Right atrium auricular region (tissue), 2 donors: Measurements from ENCODE around the gene ZBTB7C. TPM values are rescaled to one million over a fixed set of nuclear protein-coding genes. Genes with fewer than 3 reads are reported as not detected.

Source experiments
- DNase-seq: peaks from one replicate; pipeline ENCODE4 v3.0.0-alpha.2; 2019; ENCODE audit warnings: low spot score
- H3K27ac ChIP-seq, 2 donors: fragments of 200-600 bp; sonication (generic); 1 replicate in 1 of 2; 2 replicates in 1 of 2; pipeline ENCODE4 v1.5.1; 2016 to 2019
- H3K27me3 ChIP-seq, 2 donors: fragments of 200-600 bp; sonication (generic); one replicate each; pipeline versions ENCODE4 v1.5.1 to v1.6.0; 2017 to 2019
- H3K36me3 ChIP-seq: fragments of 200-600 bp; sonication (generic); one replicate; pipeline ENCODE4 v1.5.1; 2016
- H3K4me1 ChIP-seq, 2 donors: fragments of 200-600 bp; sonication (generic); one replicate each; pipeline versions ENCODE4 v1.5.1 to v1.6.0; 2017 to 2019
- H3K4me3 ChIP-seq, 2 donors: fragments of 200-600 bp; sonication (generic); 1 replicate in 1 of 2; 2 replicates in 1 of 2; pipeline ENCODE4 v1.5.1; 2017 to 2019; ENCODE audit warnings: mild to moderate bottlenecking in 1 of 2, moderate library complexity in 1 of 2
- H3K9me3 ChIP-seq, 2 donors: fragments of 200-600 bp; sonication (generic); one replicate each; pipeline ENCODE4 v1.5.1; 2019
- CTCF ChIP-seq, 2 donors: fragments of 200-600 bp; sonication (generic); IDR thresholded peaks; one replicate each; pipeline ENCODE4 v1.5.1; 2019; ENCODE audit warnings: antibody characterized with exemption in 2 of 2
- total RNA-seq, 2 donors: library from RNA; depleted of rRNA; stranded (reverse); fragments of >200 nt; gene quantifications; one replicate each; pipeline ENCODE4 v1.1.0, GENCODE V29; 2016

The ZBTB7C gene
- total RNA-seq, 2 donors from 2014 or later, result 1.8 to 7.7 TPM

- DNase-seq, result peak; percentile 40
- TF ChIP-seq CTCF (IDR thresholded peaks at IDR 0.05), result no peak
- H3K27me3 ChIP-seq, result no peaks in the 10 kb centered on the region
- no peak overlapping the region for H3K4me3 ChIP-seq
- H3K36me3 ChIP-seq, result no peaks in the 10 kb centered on the region
- no peaks in the 10 kb centered on the region for H3K4me1 ChIP-seq
- H3K9me3 ChIP-seq, result peaks cover 0 to 4% of the 10 kb centered on the region in 2 donors
- H3K27ac ChIP-seq, result no peak overlapping the region
Measured at GRCh38 chr18:48360376-48361021, 48.7 kb downstream of the ZBTB7C start.

GRCh38 chr18:48359626-48360025 lies 49.6 kb downstream of the ZBTB7C start:
- H3K27ac ChIP-seq, result no peak overlapping the region
- no peaks in the 10 kb centered on the region for H3K9me3 ChIP-seq
- no peak for DNase-seq
- H3K27me3 ChIP-seq, result no peaks in the 10 kb centered on the region
- H3K4me1 ChIP-seq, result no peaks in the 10 kb centered on the region
- TF ChIP-seq CTCF (IDR thresholded peaks at IDR 0.05), result no peak
- no peaks in the 10 kb centered on the region for H3K36me3 ChIP-seq
- H3K4me3 ChIP-seq, result no peak overlapping the region

- Histone ChIP-seq H3K36me3 (no peaks in the 10 kb centered on the region), H3K4me3 (no peak overlapping the region), H3K27ac (no peak overlapping the region), H3K27me3 (no peaks in the 10 kb centered on the region), H3K4me1 (no peaks in the 10 kb centered on the region), H3K9me3 (no peaks in the 10 kb centered on the region)
- DNase-seq, result peak; percentile 16
- no peak for TF ChIP-seq CTCF (IDR thresholded peaks at IDR 0.05)
Measured at GRCh38 chr18:48358868-48359267, 50.3 kb downstream of the ZBTB7C start.

- no peaks in the 10 kb centered on the region for H3K4me1 ChIP-seq
- no peak for TF ChIP-seq CTCF (IDR thresholded peaks at IDR 0.05)
- H3K36me3 ChIP-seq, result no peaks in the 10 kb centered on the region
- no peaks in the 10 kb centered on the region for H3K9me3 ChIP-seq
- no peaks in the 10 kb centered on the region for H3K27me3 ChIP-seq
- no peak overlapping the region for H3K27ac ChIP-seq
- no peak overlapping the region for H3K4me3 ChIP-seq
- peak; percentile 38 for DNase-seq
Measured at GRCh38 chr18:48356909-48357631, 52.1 kb downstream of the ZBTB7C start.

- DNase-seq, result peak; percentile 26
- Histone ChIP-seq H3K9me3 (no peaks in the 10 kb centered on the region), H3K27me3 (no peaks in the 10 kb centered on the region), H3K4me1 (no peaks in the 10 kb centered on the region), H3K4me3 (no peak overlapping the region), H3K27ac (no peak overlapping the region), H3K36me3 (no peaks in the 10 kb centered on the region)
- no peak for TF ChIP-seq CTCF (IDR thresholded peaks at IDR 0.05)
Measured at GRCh38 chr18:48356151-48356745, 52.9 kb downstream of the ZBTB7C start.
